Left kidney (tissue), 1 donor: ENCODE measurements around the gene HSD17B4. TPM values are rescaled to one million over a fixed set of nuclear protein-coding genes. Genes with fewer than 3 reads are reported as not detected.

Source experiments
- polyA plus RNA-seq: library from polyadenylated mRNA; unstranded; fragments of 120-200 nt; gene quantifications from one replicate; pipeline ENCODE4 v1.2.1, GENCODE V29; 2013; ENCODE audit not compliant: insufficient read length

Gene HSD17B4
- polyA plus RNA-seq, 1 donor, result 223 TPM

Other genes starting within 250 kb of the HSD17B4 start
- gene TNFAIP8, start 96.5 kb upstream of the HSD17B4 start, polyA plus RNA-seq, result 25.5 TPM
- gene FAM170A, start 177.1 kb downstream of the HSD17B4 start, polyA plus RNA-seq, result not detected